Measurements from ENCODE around the gene MKNK1.

MKNK1 gene

DNA sequence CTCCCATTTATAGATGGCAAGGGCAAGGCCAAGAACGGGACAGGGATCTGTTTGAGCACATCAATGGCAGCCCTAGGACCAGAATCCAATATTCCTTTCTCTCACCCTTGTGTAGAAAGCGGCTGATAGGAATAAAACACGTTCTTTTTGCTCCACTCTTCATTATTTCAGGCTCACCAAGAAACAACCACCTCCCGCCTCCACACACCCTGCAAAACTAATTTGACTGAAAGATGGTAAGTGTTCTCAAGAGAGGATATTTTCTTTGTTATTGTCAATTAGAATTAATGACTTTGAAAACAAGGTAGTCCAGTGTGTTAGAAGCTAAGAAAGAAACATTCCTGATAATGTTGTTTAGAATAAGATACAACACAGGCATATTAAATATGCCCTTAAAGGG is 40.7 kb downstream of the MKNK1 start:
- DNase-seq (ENCODE audit: low read depth) = no peak

GRCh38 chr1:46562498-46562897 is 41.6 kb downstream of the MKNK1 start:
- TF ChIP-seq, protein P1, sequence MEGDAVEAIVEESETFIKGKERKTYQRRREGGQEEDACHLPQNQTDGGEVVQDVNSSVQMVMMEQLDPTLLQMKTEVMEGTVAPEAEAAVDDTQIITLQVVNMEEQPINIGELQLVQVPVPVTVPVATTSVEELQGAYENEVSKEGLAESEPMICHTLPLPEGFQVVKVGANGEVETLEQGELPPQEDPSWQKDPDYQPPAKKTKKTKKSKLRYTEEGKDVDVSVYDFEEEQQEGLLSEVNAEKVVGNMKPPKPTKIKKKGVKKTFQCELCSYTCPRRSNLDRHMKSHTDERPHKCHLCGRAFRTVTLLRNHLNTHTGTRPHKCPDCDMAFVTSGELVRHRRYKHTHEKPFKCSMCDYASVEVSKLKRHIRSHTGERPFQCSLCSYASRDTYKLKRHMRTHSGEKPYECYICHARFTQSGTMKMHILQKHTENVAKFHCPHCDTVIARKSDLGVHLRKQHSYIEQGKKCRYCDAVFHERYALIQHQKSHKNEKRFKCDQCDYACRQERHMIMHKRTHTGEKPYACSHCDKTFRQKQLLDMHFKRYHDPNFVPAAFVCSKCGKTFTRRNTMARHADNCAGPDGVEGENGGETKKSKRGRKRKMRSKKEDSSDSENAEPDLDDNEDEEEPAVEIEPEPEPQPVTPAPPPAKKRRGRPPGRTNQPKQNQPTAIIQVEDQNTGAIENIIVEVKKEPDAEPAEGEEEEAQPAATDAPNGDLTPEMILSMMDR (IDR thresholded peaks at IDR 0.05; ENCODE audit: insufficient read depth, low read depth, low read length, missing control alignments) = no peak
- no peak overlapping the region for H3K4me3 ChIP-seq (ENCODE audit: low read length)
- DNase-seq (ENCODE audit: low read depth) = no peak

More for the DNA sequence above, 40.7 kb downstream of the MKNK1 start:
- TF ChIP-seq, protein P1 (IDR thresholded peaks at IDR 0.05; ENCODE audit: insufficient read depth, low read depth, low read length, missing control alignments) = no peak
- no peak overlapping the region for H3K4me3 ChIP-seq (ENCODE audit: low read length)

- TF ChIP-seq, protein P1 (IDR thresholded peaks at IDR 0.05; ENCODE audit: insufficient read depth, low read depth, low read length, missing control alignments) = no peak
- no peak for DNase-seq (ENCODE audit: low read depth)
- H3K4me3 ChIP-seq (ENCODE audit: low read length) = no peak overlapping the region
Measured at GRCh38 chr1:46558966-46559365, 45.1 kb downstream of the MKNK1 start.

- TF ChIP-seq, protein P1 (IDR thresholded peaks at IDR 0.05; ENCODE audit: insufficient read depth, low read depth, low read length, missing control alignments) = no peak
- H3K4me3 ChIP-seq (ENCODE audit: low read length) = no peak overlapping the region
- DNase-seq (ENCODE audit: low read depth) = no peak
Measured at GRCh38 chr1:46558141-46558963, 45.7 kb downstream of the MKNK1 start.

GRCh38 chr1:46557403-46557802 is 46.7 kb downstream of the MKNK1 start:
- H3K4me3 ChIP-seq (ENCODE audit: low read length) = no peak overlapping the region
- TF ChIP-seq, protein P1 (IDR thresholded peaks at IDR 0.05; ENCODE audit: insufficient read depth, low read depth, low read length, missing control alignments) = no peak
- no peak for DNase-seq (ENCODE audit: low read depth)

- TF ChIP-seq, protein P1 (IDR thresholded peaks at IDR 0.05; ENCODE audit: insufficient read depth, low read depth, low read length, missing control alignments) = peak; percentile 38
- H3K4me3 ChIP-seq (ENCODE audit: low read length) = no peak overlapping the region
- DNase-seq (ENCODE audit: low read depth) = peak; percentile 74
Measured at GRCh38 chr1:46556822-46557221, 47.2 kb downstream of the MKNK1 start.

All from epithelial cell of esophagus (primary cell).